Astrocyte (in vitro differentiated cells and primary cell): ENCODE data around the gene UBR4. TPM values are rescaled to one million over a fixed set of nuclear protein-coding genes. Genes with fewer than 3 reads are reported as not detected.
A peak's percentile ranks its signal among the peaks of the same experiment; 100 is the strongest.

Experiments
- DNase-seq: peaks from one replicate; pipeline ENCODE4 v3.0.0-alpha.2; 2010; ENCODE audit warnings: low read depth
- FAIRE-seq: peaks from 2 replicates; lab custom pipeline; 2011; peaks lifted over from hg19 to GRCh38; lab: Jason Lieb, UNC
- H2AFZ ChIP-seq: 2 replicates; pipeline ENCODE4 v1.6.0; 2012; ENCODE audit warnings: low read depth, low read length, inconsistent platforms
- H3K27ac ChIP-seq: 2 replicates; pipeline ENCODE4 v1.5.1; 2011; ENCODE audit warnings: low read depth, low read length, inconsistent platforms
- H3K27me3 ChIP-seq: 2 replicates; pipeline ENCODE4 v1.6.0; 2011; ENCODE audit warnings: low read length, inconsistent platforms; ENCODE audit not compliant: insufficient read depth
- H3K36me3 ChIP-seq: 2 replicates; pipeline ENCODE4 v1.5.1; 2011; ENCODE audit warnings: low read length, inconsistent platforms; ENCODE audit not compliant: insufficient read depth
- H3K4me1 ChIP-seq: 2 replicates; pipeline ENCODE4 v1.5.1; 2011; ENCODE audit warnings: low read length, inconsistent platforms; ENCODE audit not compliant: insufficient read depth
- H3K4me2 ChIP-seq: 2 replicates; pipeline ENCODE4 v1.6.0; 2012; ENCODE audit warnings: low read length, inconsistent platforms
- H3K4me3 ChIP-seq: 2 replicates; pipeline ENCODE4 v1.5.1; 2011; ENCODE audit warnings: low read depth, mild to moderate bottlenecking, low read length, inconsistent platforms; ENCODE audit not compliant: insufficient read depth
- H3K79me2 ChIP-seq: 2 replicates; pipeline ENCODE4 v1.6.0; 2012; ENCODE audit warnings: mild to moderate bottlenecking, low read length, inconsistent platforms; ENCODE audit not compliant: insufficient read depth
- H3K9ac ChIP-seq: 2 replicates; pipeline ENCODE4 v1.6.0; 2012; ENCODE audit warnings: mild to moderate bottlenecking, low read length, inconsistent platforms
- H3K9me3 ChIP-seq: 2 replicates; pipeline ENCODE4 v1.5.1; 2012; ENCODE audit warnings: low read depth, mild to moderate bottlenecking, low read length, inconsistent platforms; ENCODE audit not compliant: insufficient read depth
- H4K20me1 ChIP-seq: 2 replicates; pipeline ENCODE4 v1.6.0; 2012; ENCODE audit warnings: low read length, inconsistent platforms; ENCODE audit not compliant: insufficient read depth
- H3K27ac Mint-ChIP-seq: one replicate; pipeline ENCODE4 v1.8.0; 2021; ENCODE audit warnings: mild to moderate bottlenecking, mixed read lengths; ENCODE audit not compliant: unreplicated experiment
- H3K27me3 Mint-ChIP-seq: one replicate; pipeline ENCODE4 v1.8.0; 2021; ENCODE audit warnings: low read depth, mixed read lengths; ENCODE audit not compliant: unreplicated experiment
- H3K36me3 Mint-ChIP-seq: one replicate; pipeline ENCODE4 v1.8.0; 2021; ENCODE audit warnings: low read depth, mixed read lengths; ENCODE audit not compliant: unreplicated experiment
- H3K4me1 Mint-ChIP-seq: one replicate; pipeline ENCODE4 v1.8.0; 2021; ENCODE audit warnings: low read depth, mixed read lengths; ENCODE audit not compliant: unreplicated experiment
- H3K4me3 Mint-ChIP-seq: one replicate; pipeline ENCODE4 v1.8.0; 2021; ENCODE audit warnings: mild to moderate bottlenecking, moderate library complexity, mixed read lengths; ENCODE audit not compliant: unreplicated experiment
- H3K9me3 Mint-ChIP-seq: one replicate; pipeline ENCODE4 v1.8.0; 2021; ENCODE audit warnings: mild to moderate bottlenecking, mixed read lengths; ENCODE audit not compliant: unreplicated experiment
- CTCF ChIP-seq: IDR thresholded peaks from 2 replicates; pipeline ENCODE4 v1.5.1; 2011; ENCODE audit warnings: low read depth, mild to moderate bottlenecking, inconsistent platforms, low read length, moderate library complexity; ENCODE audit not compliant: insufficient read depth
- EZH2 ChIP-seq: IDR thresholded peaks from 2 replicates; pipeline ENCODE4 v1.6.1; 2012; ENCODE audit warnings: mild to moderate bottlenecking, low read length, inconsistent platforms; ENCODE audit not compliant: insufficient read depth
- total RNA-seq: library from RNA; stranded (reverse); gene quantifications from 2 replicates; pipeline ENCODE4 v1.2.1, GENCODE V29; 2021

Gene UBR4
- total RNA-seq, 1 donor from 2014 or later: 153 TPM

- H3K4me1 Mint-ChIP-seq: peaks cover 2% of the 10 kb centered on the region
- DNase-seq: no peak
- H3K9me3 ChIP-seq: no peaks in the 10 kb centered on the region
- H3K27me3 Mint-ChIP-seq: peaks cover 14% of the 10 kb centered on the region
- TF ChIP-seq CTCF (no peak), EZH2 (no peak)
- no peaks in the 10 kb centered on the region for H4K20me1 ChIP-seq
- H3K27ac Mint-ChIP-seq: no peak overlapping the region
- H3K27ac ChIP-seq: no peak overlapping the region
- no peak overlapping the region for H3K4me3 ChIP-seq
- FAIRE-seq: no peak
- H3K9me3 Mint-ChIP-seq: peaks cover 4% of the 10 kb centered on the region
- no peaks in the 10 kb centered on the region for H3K79me2 ChIP-seq
- no peak overlapping the region for H3K4me2 ChIP-seq
- H2AFZ ChIP-seq: no peak overlapping the region
- peaks cover 4% of the 10 kb centered on the region for H3K36me3 Mint-ChIP-seq
- H3K9ac ChIP-seq: no peak overlapping the region
- H3K36me3 ChIP-seq: no peaks in the 10 kb centered on the region
- no peaks in the 10 kb centered on the region for H3K27me3 ChIP-seq
- peaks cover 15% of the 10 kb centered on the region for H3K4me1 ChIP-seq
- H3K4me3 Mint-ChIP-seq: no peak overlapping the region
Observed at GRCh38 chr1:19029191-19030085, 180.6 kb downstream of the UBR4 start.

- no peak overlapping the region for H3K27ac ChIP-seq
- DNase-seq (no peak), FAIRE-seq (no peak)
- no peak overlapping the region for H3K4me3 ChIP-seq
- no peaks in the 10 kb centered on the region for H3K36me3 ChIP-seq
- H3K79me2 ChIP-seq: no peaks in the 10 kb centered on the region
- no peak overlapping the region for H3K4me2 ChIP-seq
- H3K27ac Mint-ChIP-seq: no peak overlapping the region
- peaks cover 14% of the 10 kb centered on the region for H3K27me3 Mint-ChIP-seq
- no peak overlapping the region for H3K4me3 Mint-ChIP-seq
- peaks cover 2% of the 10 kb centered on the region for H3K4me1 Mint-ChIP-seq
- H3K36me3 Mint-ChIP-seq: peaks cover 4% of the 10 kb centered on the region
- TF ChIP-seq EZH2 (no peak), CTCF (no peak)
- H3K27me3 ChIP-seq: no peaks in the 10 kb centered on the region
- peaks cover 7% of the 10 kb centered on the region for H3K4me1 ChIP-seq
- H3K9me3 ChIP-seq: no peaks in the 10 kb centered on the region
- H3K9ac ChIP-seq: no peak overlapping the region
- peaks cover 4% of the 10 kb centered on the region for H3K9me3 Mint-ChIP-seq
- no peak overlapping the region for H2AFZ ChIP-seq
- H4K20me1 ChIP-seq: no peaks in the 10 kb centered on the region
Observed at GRCh38 chr1:19028546-19029129, 181.4 kb downstream of the UBR4 start.

GRCh38 chr1:19028110-19028509 is 182.0 kb downstream of the UBR4 start:
- Mint-ChIP-seq H3K36me3 (peaks cover under 1% of the 10 kb centered on the region), H3K9me3 (peaks cover 3% of the 10 kb centered on the region), H3K4me1 (peaks cover 2% of the 10 kb centered on the region), H3K4me3 (no peak overlapping the region), H3K27me3 (peaks cover 10% of the 10 kb centered on the region), H3K27ac (peak overlapping the region; percentile 42)
- no peak overlapping the region for H3K4me3 ChIP-seq
- peak overlapping the region; percentile 41 for H3K4me2 ChIP-seq
- no peaks in the 10 kb centered on the region for H3K36me3 ChIP-seq
- H2AFZ ChIP-seq: peak overlapping the region; percentile 38
- H3K9me3 ChIP-seq: no peaks in the 10 kb centered on the region
- FAIRE-seq (no peak), DNase-seq (no peak)
- TF ChIP-seq EZH2: no peak
- no peak for TF ChIP-seq CTCF
- H3K27ac ChIP-seq: no peak overlapping the region
- H4K20me1 ChIP-seq: no peaks in the 10 kb centered on the region
- H3K27me3 ChIP-seq: no peaks in the 10 kb centered on the region
- no peak overlapping the region for H3K9ac ChIP-seq
- no peaks in the 10 kb centered on the region for H3K79me2 ChIP-seq
- peaks cover 4% of the 10 kb centered on the region for H3K4me1 ChIP-seq
